Activated CD4-positive, alpha-beta T cell treated with anti-CD3 and anti-CD28 coated beads, Interleukin-2, amount 10 ng/mL, durations not matched to agents 24 days and 14 days (primary cell): ENCODE data around the gene C1orf21. TPM values are rescaled to one million over a fixed set of nuclear protein-coding genes. Genes with fewer than 3 reads are reported as not detected.
"Not testable (repeated sequence)": the region's sequence is repeated elsewhere in the genome, so short reads cannot be mapped to it uniquely, and the experiment has no call there.

Source experiments
- DNase-seq: peaks from one replicate; pipeline ENCODE4 v3.0.0; 2022
- H3K27ac Mint-ChIP-seq: one replicate; pipeline ENCODE4 v1.8.0; 2022; ENCODE audit warnings: mild to moderate bottlenecking, mixed read lengths
- H3K27me3 Mint-ChIP-seq: one replicate; pipeline ENCODE4 v1.8.0; 2022; ENCODE audit warnings: mixed read lengths
- H3K36me3 Mint-ChIP-seq: one replicate; pipeline ENCODE4 v1.8.0; 2022; ENCODE audit warnings: low read depth, mild to moderate bottlenecking, mixed read lengths
- H3K4me1 Mint-ChIP-seq: one replicate; pipeline ENCODE4 v1.8.0; 2021; ENCODE audit warnings: mixed read lengths
- H3K4me3 Mint-ChIP-seq: one replicate; pipeline ENCODE4 v1.8.0; 2022; ENCODE audit warnings: mild to moderate bottlenecking, moderate library complexity, mixed read lengths
- H3K9me3 Mint-ChIP-seq: one replicate; pipeline ENCODE4 v1.8.0; 2021; ENCODE audit warnings: mixed read lengths
- intact Hi-C: fragments of 100-400 bp; cut with micrococcal nuclease; formaldehyde crosslinking; loops from one replicate; pipeline ENCODE4 v1.15.1; 2023
- total RNA-seq: library from RNA; stranded (reverse); gene quantifications from 2 replicates; pipeline ENCODE4 v1.2.3, GENCODE V29; 2022

The C1orf21 gene, protein sequence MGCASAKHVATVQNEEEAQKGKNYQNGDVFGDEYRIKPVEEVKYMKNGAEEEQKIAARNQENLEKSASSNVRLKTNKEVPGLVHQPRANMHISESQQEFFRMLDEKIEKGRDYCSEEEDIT
- 1.8 and 2.5 TPM in 2 replicates for total RNA-seq

DNA sequence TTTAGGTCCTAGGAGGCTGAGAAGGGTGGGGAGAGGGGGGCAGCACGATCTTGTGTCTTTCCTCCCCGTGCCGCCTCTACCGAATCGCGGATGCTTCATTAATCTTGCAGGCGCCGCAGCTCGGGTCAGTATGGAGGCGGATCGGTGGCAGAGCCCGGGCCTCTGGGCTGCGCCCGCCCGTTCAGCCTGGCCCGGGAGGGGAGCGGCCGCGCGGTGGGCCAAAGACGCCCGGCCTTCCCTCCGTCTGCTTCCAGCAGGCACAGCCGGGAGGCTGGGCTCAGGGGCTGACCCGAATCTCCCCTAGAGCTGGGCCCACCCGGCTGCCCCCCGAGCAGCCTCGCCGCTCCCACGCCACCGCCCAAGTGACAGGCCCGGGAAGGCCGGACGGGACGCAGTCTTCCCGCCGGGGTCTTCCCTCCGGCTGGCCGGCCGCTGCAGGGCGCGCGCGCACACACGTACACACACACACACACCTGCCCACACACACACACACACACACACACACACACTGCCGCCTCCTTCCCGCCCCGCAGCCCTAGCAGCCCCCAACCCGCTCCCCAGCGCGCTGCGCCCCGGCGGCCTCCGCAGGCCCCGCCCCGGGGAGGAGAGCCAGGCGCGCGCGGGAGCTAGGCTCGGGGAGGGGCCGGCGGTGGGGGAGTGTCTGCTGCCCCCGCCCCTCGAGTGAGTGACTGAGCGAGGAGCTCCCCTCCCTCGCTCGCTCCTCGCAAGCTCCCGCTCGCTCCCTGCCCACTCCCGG lies at the start of gene C1orf21:
Gene C1orf21 (plus strand): TSS at position 718 of the 757 bp plus-strand sequence. CDS start 90,481 bp downstream, outside the sequence.
- H3K36me3 Mint-ChIP-seq, result no peaks in the 10 kb centered on the region
- peaks cover 16% of the 10 kb centered on the region for H3K4me1 Mint-ChIP-seq
- intact Hi-C loops, result loop anchor here (2.0 to 5.0 kb wide), 5 partner anchors 104 to 914 kb away; partner anchors contain the start of genes ARPC5, SMG7 and TSEN15
- DNase-seq, result peak; percentile 94
- peaks cover 81% of the 10 kb centered on the region for H3K27me3 Mint-ChIP-seq
- peak within 1 kb of the TSS; percentile 83 for H3K27ac Mint-ChIP-seq
- H3K9me3 Mint-ChIP-seq, result no peaks in the 10 kb centered on the region
- peak within 1 kb of the TSS; percentile 84 for H3K4me3 Mint-ChIP-seq

DNA sequence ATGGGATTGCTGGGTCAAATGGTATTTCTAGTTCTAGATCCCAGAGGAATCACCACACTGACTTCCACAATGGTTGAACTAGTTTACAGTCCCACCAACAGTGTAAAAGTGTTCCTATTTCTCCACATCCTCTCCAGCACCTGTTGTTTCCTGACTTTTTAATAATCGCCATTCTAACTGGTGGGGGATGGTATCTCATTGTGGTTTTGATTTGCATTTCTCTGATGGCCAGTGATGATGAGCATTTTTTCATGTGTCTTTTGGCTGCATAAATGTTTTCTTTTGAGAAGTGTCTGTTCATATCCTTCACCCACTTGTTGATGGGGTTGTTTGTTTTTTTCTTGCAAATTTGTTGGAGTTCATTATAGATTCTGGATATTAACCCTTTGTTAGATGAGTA lies 49.0 kb upstream of the C1orf21 start:
- H3K4me1 Mint-ChIP-seq, intact Hi-C loops, H3K36me3 Mint-ChIP-seq: not testable (repeated sequence)

DNA sequence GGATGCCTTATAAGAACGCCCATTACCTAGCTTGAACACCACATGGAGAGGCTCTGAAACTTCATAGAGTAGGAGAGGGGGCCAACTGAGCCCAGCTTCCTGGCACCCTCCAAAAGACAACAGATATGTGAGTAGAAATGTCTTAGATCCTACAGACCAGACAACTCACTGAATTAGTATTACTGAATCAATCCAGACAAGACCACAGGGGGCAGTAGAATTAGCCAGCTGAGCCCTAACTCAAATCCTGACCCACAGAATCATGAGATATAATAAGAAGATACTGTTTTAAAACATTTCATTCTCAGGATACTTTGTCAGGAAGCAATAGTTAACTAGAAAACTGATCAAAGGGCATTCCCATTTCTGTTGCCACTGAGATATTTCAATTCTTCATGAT lies 45.8 kb upstream of the C1orf21 start:
- Mint-ChIP-seq H3K4me3 (no peak overlapping the region), H3K9me3 (no peaks in the 10 kb centered on the region), H3K27ac (no peak overlapping the region), H3K27me3 (no peaks in the 10 kb centered on the region), H3K4me1 (no peaks in the 10 kb centered on the region), H3K36me3 (no peaks in the 10 kb centered on the region)
- DNase-seq, result no peak
- intact Hi-C loops, result no loop called here

More for the DNA sequence above, 49.0 kb upstream of the C1orf21 start:
- H3K4me3 Mint-ChIP-seq, H3K27ac Mint-ChIP-seq, DNase-seq, H3K27me3 Mint-ChIP-seq, H3K9me3 Mint-ChIP-seq: not testable (repeated sequence)

DNA sequence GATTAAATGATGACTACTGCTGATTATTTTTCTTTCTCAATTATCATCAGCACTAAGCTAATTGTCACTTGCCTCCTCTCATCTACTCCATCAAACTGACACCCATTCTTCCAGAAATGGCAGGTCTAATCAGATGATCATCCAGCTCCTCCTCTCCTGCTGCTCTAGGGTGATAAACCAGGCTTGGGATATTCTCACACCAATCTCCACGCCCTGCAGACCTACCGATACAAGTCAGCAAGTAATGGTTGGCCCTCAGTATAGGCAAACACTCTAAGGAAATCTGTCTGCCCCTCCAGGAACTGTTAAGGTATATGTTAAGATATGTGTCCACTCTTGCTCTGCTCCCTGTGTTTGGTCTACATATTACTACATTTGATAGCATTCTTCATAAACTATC lies 36.3 kb upstream of the C1orf21 start:
- Mint-ChIP-seq H3K36me3 (no peaks in the 10 kb centered on the region), H3K9me3 (no peaks in the 10 kb centered on the region), H3K27me3 (peaks cover 11% of the 10 kb centered on the region), H3K27ac (no peak overlapping the region), H3K4me3 (no peak overlapping the region), H3K4me1 (no peaks in the 10 kb centered on the region)
- intact Hi-C loops, result no loop called here
- DNase-seq, result no peak

DNA sequence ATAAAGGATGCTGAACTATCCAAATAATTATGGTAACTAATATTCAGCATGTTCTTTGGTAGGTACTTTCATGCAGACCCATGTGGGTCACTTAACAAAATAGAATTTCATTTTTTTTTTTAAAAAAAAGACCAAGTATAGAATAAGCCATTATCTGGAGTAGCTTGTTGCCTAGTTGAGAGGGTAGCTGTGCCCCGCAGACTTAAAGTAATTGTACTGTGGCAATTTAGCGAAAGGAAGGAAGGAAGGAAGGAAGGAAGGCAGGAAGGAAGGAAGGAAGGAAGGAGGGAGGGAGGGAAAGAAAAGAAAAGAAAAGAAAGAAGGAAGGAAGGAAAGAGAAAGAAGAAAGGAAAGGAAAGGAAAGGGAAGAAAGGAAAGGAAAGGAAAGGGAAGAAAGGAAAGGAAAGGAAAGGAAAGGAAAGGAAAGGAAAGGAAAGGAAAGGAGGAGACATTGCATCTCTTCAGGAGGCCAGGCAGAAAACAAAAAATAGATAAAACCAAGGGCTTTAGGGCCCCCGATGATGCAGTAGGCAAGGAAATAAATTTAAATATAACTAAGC lies 35.3 kb upstream of the C1orf21 start:
- intact Hi-C loops, result no loop called here
- Mint-ChIP-seq H3K4me3 (no peak overlapping the region), H3K27ac (no peak overlapping the region), H3K4me1 (no peaks in the 10 kb centered on the region), H3K27me3 (peaks cover 14% of the 10 kb centered on the region), H3K36me3 (no peaks in the 10 kb centered on the region), H3K9me3 (no peaks in the 10 kb centered on the region)
- DNase-seq, result no peak

DNA sequence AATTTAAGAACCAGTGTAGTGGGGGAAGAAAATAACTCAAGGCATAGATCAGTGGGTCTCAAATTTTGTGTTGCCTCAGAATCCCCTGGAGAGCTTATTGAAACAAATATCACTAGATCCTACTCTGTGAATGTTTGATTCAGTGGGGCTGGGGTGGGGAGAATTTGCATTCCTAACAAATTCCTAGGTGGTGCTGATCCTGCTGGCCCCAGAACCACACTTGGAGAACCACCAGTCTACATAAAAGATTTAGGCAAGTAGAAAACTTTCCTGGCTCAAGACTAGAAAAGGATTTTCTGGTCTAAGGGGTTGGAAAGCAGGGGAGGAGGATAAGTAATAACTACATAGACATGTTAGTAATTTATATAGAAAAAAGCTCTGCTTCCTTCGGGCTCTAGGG lies 34.1 kb upstream of the C1orf21 start:
- DNase-seq, result no peak
- intact Hi-C loops, result no loop called here
- Mint-ChIP-seq H3K36me3 (no peaks in the 10 kb centered on the region), H3K4me3 (no peak overlapping the region), H3K27me3 (peaks cover 16% of the 10 kb centered on the region), H3K4me1 (no peaks in the 10 kb centered on the region), H3K9me3 (no peaks in the 10 kb centered on the region), H3K27ac (no peak overlapping the region)

DNA sequence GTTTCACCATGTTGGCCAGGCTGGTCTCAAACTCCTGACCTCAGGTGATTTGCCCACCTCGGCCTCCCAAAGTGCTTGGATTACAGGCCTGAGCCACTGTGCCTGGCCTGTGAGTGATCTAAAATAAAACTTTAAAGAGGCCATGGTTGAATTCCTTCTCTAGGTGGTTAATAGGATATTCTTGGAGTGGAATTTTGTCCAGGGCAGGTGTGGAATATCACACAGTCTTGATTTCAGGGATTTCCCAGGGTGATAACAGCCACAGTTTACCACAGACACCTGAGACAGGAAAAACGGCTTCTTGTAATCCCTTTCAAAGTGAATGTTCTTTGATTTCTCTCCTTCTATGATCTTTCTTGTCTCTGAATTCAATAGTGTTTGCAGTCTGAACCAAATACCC lies 32.1 kb upstream of the C1orf21 start:
- intact Hi-C loops, result no loop called here
- H3K27me3 Mint-ChIP-seq, result peaks cover 18% of the 10 kb centered on the region
- no peak overlapping the region for H3K27ac Mint-ChIP-seq
- no peaks in the 10 kb centered on the region for H3K36me3 Mint-ChIP-seq
- H3K4me3 Mint-ChIP-seq, result no peak overlapping the region
- no peaks in the 10 kb centered on the region for H3K9me3 Mint-ChIP-seq
- DNase-seq, result no peak
- H3K4me1 Mint-ChIP-seq, result no peaks in the 10 kb centered on the region

DNA sequence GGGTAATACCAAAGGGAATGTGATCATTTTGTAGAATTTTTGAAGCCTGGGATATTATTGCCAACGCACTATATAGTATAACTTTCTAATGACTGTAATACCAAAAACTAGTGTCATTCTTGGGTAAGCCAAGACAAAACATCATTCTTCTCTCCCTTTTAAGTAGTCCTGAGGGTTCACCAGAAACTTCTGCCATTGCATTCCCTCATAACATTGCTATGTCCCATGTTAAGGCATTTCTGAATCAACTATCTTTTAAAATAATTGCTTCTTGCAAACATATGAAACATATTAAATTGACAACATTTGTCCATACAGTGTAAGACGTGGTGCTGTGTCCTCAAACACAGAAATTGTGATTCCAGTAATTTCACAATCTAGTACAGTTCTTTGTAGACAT lies 29.9 kb upstream of the C1orf21 start:
- Mint-ChIP-seq H3K36me3 (no peaks in the 10 kb centered on the region), H3K9me3 (no peaks in the 10 kb centered on the region), H3K4me1 (no peaks in the 10 kb centered on the region), H3K27me3 (peaks cover 25% of the 10 kb centered on the region), H3K27ac (no peak overlapping the region), H3K4me3 (no peak overlapping the region)
- intact Hi-C loops, result no loop called here
- no peak for DNase-seq

DNA sequence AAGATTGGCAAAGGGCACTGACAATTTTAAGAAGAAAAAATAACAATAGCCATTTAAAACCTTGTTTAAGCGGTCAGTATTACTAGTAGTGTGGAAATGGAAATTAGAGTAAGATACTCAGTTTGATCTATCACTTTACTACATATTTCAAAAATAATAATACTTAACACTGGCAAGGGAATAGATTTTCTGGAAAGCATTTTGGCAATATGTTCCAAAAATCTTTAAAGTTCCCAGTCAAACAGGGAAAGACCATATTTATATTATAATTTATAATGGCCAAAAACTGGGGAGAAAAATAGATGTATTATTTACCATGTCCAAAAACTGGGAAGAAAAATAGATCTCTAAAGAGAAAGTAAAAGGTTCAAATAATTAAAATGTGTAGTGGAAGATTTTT lies 28.6 kb upstream of the C1orf21 start:
- DNase-seq, result no peak
- peaks cover 23% of the 10 kb centered on the region for H3K27me3 Mint-ChIP-seq
- H3K27ac Mint-ChIP-seq, result no peak overlapping the region
- H3K4me3 Mint-ChIP-seq, result no peak overlapping the region
- H3K4me1 Mint-ChIP-seq, result no peaks in the 10 kb centered on the region
- intact Hi-C loops, result no loop called here
- H3K9me3 Mint-ChIP-seq, result no peaks in the 10 kb centered on the region
- no peaks in the 10 kb centered on the region for H3K36me3 Mint-ChIP-seq

DNA sequence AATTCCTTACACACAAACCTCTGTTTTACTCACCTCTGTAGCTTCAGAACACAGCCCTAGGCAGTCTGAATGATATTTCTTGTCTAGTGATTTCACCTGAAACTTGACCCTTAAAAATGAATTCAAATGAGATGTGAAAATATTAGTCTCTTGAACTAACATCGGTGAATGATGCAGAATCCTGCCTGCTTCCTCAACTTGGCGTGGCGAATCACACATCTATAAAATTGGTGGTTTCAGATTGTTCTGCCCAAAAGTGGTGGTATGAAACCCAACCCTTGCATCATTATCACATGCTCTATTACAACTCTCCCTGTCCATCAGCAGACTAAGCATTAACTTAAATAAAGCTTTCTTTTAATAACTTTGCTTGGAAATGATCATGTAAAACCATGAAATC lies 26.9 kb upstream of the C1orf21 start:
- Mint-ChIP-seq H3K4me1 (no peaks in the 10 kb centered on the region), H3K27ac (no peak overlapping the region), H3K4me3 (no peak overlapping the region), H3K27me3 (peaks cover 18% of the 10 kb centered on the region), H3K9me3 (no peaks in the 10 kb centered on the region), H3K36me3 (no peaks in the 10 kb centered on the region)
- no peak for DNase-seq
- intact Hi-C loops, result no loop called here

DNA sequence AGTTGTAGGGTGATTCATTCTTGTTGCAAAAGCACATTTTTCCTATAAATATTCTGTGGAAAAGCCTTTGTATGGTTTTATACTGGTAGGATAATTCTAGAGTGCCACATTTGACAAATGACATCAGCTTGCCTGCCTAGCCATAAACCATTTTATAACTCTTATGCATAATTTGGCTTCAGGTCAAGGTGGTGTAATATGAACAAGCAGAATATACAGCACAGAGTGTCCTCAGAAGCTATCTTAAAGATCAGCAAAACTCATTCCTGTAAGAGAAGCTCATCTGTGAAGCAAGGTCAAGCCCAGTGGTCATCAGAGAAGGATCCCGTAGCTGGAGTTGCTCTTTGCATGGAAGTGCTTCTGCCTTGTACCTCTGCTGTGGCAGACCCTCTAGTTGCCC lies 24.0 kb upstream of the C1orf21 start:
- H3K27me3 Mint-ChIP-seq, result peaks cover 9% of the 10 kb centered on the region
- no peaks in the 10 kb centered on the region for H3K36me3 Mint-ChIP-seq
- no peak for DNase-seq
- no peak overlapping the region for H3K27ac Mint-ChIP-seq
- H3K4me3 Mint-ChIP-seq, result no peak overlapping the region
- intact Hi-C loops, result no loop called here
- H3K4me1 Mint-ChIP-seq, result no peaks in the 10 kb centered on the region
- no peaks in the 10 kb centered on the region for H3K9me3 Mint-ChIP-seq

DNA sequence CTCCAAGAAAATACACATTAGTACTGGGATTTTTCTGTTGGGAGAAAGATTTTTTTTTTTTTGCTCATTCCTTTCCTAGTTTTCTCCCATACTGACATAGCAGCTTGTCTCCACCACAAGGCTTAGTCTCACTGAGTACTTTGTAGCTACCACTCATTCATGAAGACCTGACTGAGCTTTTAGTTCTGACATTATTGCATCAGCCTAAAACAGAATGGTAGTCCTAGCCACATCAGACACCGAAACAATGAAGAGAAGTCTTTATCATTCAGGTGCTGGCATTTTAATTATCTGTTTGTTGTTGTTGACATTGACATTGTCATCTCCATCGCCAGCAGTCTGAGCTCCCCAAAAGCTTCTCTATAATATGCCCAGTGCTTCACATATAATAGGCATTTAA lies 21.1 kb upstream of the C1orf21 start:
- DNase-seq, result no peak
- Mint-ChIP-seq H3K27ac (no peak overlapping the region), H3K4me3 (no peak overlapping the region), H3K36me3 (no peaks in the 10 kb centered on the region), H3K27me3 (peaks cover 6% of the 10 kb centered on the region), H3K4me1 (no peaks in the 10 kb centered on the region), H3K9me3 (no peaks in the 10 kb centered on the region)
- intact Hi-C loops, result no loop called here

DNA sequence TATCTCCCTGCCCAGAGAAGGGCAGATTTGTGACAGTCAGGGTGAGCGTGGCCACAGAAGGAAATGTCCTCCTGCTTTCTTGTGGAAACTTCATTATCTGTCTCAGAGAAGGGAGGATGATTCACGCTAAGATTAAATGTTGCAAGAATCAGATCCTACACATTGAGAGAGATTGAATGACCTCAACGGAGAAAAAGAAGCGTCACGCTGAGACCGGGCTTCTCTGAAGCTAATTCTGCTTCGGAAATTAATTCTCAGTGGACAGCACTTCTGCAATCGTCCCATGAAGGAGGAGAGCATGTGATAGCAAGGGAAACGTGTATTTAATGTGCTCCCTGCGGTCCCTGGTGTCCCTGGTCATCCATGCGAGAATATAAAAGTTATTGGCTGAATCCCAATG lies 19.8 kb upstream of the C1orf21 start:
- H3K9me3 Mint-ChIP-seq, result no peaks in the 10 kb centered on the region
- DNase-seq, result no peak
- H3K36me3 Mint-ChIP-seq, result no peaks in the 10 kb centered on the region
- intact Hi-C loops, result no loop called here
- no peaks in the 10 kb centered on the region for H3K4me1 Mint-ChIP-seq
- H3K4me3 Mint-ChIP-seq, result no peak overlapping the region
- H3K27ac Mint-ChIP-seq, result no peak overlapping the region
- H3K27me3 Mint-ChIP-seq, result peaks cover 9% of the 10 kb centered on the region

DNA sequence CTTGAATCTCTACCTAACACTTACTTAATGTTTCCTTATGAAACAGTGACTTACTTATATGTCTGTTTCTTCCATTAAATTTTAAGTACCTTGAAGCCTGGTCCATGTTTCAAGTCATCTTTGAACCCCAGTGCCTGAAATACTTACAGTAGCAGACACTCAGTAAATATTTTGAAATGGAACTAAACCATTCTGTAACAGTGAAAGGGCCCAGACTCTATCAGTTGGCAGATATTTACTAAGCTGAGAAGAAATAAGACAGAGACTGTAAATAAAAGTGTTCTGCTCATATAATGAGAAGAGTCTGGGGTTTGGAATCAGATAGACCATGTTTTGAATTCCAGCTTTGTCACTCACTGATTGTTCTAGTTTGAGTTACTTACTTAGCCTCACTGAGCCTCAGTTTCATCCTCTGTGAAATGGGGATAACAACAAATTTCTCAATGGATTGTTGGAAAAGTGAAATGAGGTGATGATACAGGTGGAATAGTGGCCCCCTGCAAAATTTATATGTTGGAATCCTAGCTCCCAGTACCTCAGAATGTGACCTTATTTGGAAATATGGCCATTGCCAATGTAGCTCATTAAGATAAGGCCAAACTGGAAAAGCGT lies 19.3 kb upstream of the C1orf21 start:
- Mint-ChIP-seq H3K4me1 (no peaks in the 10 kb centered on the region), H3K9me3 (no peaks in the 10 kb centered on the region), H3K27me3 (peaks cover 9% of the 10 kb centered on the region), H3K36me3 (no peaks in the 10 kb centered on the region), H3K4me3 (no peak overlapping the region), H3K27ac (no peak overlapping the region)
- DNase-seq, result no peak
- intact Hi-C loops, result no loop called here
